Activated T-cell treated with anti-CD3 and anti-CD28 coated beads, Interleukin-2, amount 50 U/mL, for 24 hours (primary cell): ENCODE data around the gene DTX2.
"Not testable (repeated sequence)": the region's sequence is repeated elsewhere in the genome, so short reads cannot be mapped to it uniquely, and the experiment has no call there.

Experiments used
- DNase-seq: peaks from one replicate; pipeline ENCODE4 v3.0.0-alpha.2; 2020
- H3K27ac Mint-ChIP-seq: 2 replicates; pipeline ENCODE4 v1.8.0; 2020; ENCODE audit warnings: mild to moderate bottlenecking, mixed read lengths
- H3K27me3 Mint-ChIP-seq: 2 replicates; pipeline ENCODE4 v1.8.0; 2020; ENCODE audit warnings: mixed read lengths
- H3K36me3 Mint-ChIP-seq: 2 replicates; pipeline ENCODE4 v1.8.0; 2020; ENCODE audit warnings: low read depth, mixed read lengths
- H3K4me1 Mint-ChIP-seq: 2 replicates; pipeline ENCODE4 v1.8.0; 2020; ENCODE audit warnings: low read depth, mixed read lengths
- H3K4me3 Mint-ChIP-seq: 2 replicates; pipeline ENCODE4 v1.8.0; 2020; ENCODE audit warnings: mild to moderate bottlenecking, moderate library complexity, mixed read lengths
- H3K9me3 Mint-ChIP-seq: 2 replicates; pipeline ENCODE4 v1.8.0; 2020; ENCODE audit warnings: mixed read lengths

The DTX2 gene

DNA sequence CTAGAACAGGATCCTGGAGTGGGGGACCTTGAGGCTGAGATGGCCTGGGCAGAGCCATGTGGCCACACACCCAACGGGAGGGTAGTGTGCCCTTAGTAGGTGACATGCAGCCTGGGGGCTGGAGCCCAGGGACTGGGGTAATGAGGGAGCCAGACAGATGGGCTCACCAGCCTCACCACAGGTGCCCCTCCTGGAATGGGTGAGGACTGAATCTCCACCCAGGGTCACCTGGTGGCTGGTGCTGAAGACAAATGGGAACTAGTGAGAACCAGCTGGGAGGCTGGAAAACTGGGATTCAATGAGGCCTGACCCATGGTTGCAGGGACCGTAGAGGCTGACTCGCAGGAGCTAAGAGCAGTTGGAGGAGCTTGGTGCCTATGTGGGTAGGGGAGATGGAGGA lies 30.7 kb upstream of the DTX2 start:
- Mint-ChIP-seq H3K9me3 (no peaks in the 10 kb centered on the region), H3K4me3 (no peak overlapping the region), H3K27ac (no peak overlapping the region), H3K4me1 (peaks cover 4% of the 10 kb centered on the region), H3K36me3 (peaks cover 3% of the 10 kb centered on the region), H3K27me3 (no peaks in the 10 kb centered on the region)
- no peak for DNase-seq

DNA sequence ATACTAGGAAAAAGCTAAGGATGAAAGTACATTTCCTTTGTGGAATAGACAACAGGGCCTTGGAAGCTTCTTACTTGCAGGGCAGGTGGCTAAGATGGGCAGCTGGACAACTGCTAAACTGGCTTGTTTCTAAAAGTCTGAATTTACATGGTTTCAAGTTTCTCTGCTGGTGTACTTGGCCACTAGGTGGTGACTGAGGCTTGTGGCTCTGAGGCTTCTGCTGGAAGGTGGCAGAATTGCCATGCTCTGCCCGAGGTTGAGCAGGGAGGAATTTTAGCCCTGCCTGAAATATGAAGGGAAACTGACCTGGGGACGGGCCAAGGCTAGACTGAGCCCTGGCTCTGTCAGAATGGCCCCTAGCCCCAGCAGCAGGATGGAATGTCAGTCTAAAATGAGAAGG lies 23.6 kb upstream of the DTX2 start:
- peak; percentile 56 for DNase-seq
- not testable (repeated sequence) for H3K27me3 Mint-ChIP-seq, H3K4me3 Mint-ChIP-seq, H3K27ac Mint-ChIP-seq, H3K9me3 Mint-ChIP-seq, H3K36me3 Mint-ChIP-seq, H3K4me1 Mint-ChIP-seq

DNA sequence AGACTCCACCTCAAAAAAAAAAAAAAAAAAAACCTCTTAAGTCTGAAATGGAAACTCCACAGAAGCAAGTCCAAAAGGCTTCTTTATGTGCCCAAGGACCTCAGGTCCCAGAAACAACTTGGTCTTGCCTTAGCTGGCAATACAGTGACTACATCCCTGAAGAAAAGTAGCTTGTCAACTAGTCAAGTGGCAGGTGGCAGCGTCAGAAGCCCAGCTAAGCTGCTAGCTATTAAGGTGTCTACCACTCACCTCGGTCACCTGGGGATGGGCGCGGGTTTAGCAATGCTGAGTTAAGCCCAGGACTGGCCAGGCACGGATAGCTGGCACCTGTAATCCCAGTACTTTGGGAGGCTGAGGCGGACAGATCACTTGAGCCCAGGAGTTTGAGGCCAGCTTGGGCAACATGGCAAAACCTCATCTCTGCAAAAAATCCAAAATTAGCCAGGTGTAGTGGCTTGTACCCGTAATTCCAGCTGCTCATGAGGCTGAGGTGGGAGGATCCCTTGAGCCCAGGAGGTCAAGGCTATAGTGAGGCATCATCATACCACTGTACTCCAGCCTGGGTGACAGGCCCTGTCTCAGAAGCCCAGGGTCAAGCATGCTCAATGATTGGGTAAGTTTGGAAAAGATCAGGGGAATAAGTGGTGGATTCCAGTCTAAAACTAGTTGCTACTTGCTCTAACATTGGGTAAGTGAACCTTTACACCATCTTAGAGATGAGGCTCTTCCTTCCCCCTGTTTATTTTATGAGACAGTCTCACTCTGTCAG lies 22.2 kb upstream of the DTX2 start:
- not testable (repeated sequence) for H3K9me3 Mint-ChIP-seq, H3K27me3 Mint-ChIP-seq, H3K4me3 Mint-ChIP-seq, H3K27ac Mint-ChIP-seq, H3K4me1 Mint-ChIP-seq, DNase-seq, H3K36me3 Mint-ChIP-seq

DNA sequence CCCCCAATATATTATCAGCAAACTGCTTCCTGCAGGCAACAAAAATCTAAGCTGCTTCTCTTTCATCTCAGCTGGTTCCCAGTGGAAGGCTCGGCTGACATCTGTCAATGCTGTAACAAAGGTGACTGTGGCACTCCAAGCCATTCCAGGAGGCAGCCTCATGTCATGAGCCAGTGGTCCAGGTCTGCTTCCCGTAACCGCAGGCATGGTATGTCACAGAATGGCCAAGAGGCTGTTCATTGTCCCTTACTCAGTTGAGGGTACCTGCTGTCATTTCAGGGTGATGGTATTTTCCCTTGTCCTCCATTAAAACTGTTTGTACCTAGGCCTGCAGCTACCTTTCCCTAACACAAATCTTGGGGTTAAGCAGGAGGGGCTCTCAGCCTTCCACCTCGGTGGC lies 21.1 kb upstream of the DTX2 start:
- H3K4me1 Mint-ChIP-seq, H3K9me3 Mint-ChIP-seq, H3K27me3 Mint-ChIP-seq, DNase-seq, H3K27ac Mint-ChIP-seq, H3K4me3 Mint-ChIP-seq, H3K36me3 Mint-ChIP-seq: not testable (repeated sequence)

DNA sequence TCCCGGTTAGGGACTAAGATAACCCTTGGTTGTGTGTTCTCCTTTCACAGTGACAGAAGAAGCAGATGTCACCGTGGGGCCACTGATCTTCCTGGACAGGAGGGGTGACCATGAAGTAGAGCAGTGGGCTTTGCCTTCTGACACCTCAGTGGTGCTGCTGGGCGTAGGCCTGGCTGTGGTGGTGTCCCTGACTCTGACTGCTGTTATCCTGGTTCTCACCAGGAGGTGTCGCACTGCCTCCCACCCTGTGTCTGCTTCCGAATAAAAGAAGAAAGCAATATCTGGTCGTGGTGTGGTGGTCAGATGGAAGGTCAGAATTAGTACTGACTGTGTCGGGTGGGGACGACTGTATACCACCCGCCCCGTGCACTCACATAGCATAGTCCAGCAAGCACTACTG lies 19.7 kb upstream of the DTX2 start:
- not testable (repeated sequence) for H3K4me3 Mint-ChIP-seq, H3K36me3 Mint-ChIP-seq, H3K9me3 Mint-ChIP-seq, H3K27ac Mint-ChIP-seq, H3K27me3 Mint-ChIP-seq, DNase-seq
- peaks cover 12% of the 10 kb centered on the region for H3K4me1 Mint-ChIP-seq

DNA sequence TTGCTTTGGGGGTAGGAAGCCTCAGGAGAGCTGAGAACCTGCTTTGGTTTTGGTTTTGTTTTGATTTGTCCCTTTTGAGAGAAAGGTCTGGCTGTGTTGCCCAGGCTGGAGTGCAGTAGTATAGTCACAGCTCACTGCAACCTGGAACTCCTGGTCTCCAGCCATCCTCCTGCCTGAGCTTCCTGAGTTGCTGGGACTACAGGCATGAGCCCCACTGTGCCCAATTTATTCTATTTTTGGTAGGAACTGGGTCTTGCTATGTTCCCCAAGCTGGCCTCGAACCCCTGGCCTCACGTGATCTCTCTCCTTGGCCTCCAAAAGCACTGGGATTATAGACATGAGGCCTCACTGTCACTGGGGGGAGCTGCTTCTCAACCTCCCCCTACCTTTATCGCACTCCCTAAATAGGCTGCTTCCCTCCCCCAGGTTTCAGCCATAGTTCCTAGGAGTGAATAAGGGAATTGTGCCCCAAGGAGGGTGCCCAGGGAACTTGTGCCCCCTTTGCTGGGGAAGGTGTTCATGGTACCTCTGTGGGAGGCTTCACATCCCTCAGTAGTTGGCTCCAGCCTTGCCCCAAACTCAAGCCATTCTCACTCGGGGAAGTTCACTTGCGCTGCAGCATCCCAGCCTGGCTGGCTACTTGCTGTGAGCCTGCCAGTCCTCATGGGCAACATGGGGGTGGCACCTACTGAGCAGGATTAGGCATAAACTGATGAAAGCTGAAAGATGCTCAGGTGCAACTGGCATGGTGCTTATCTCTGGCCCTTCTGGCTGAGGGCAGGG lies 18.7 kb upstream of the DTX2 start:
- H3K4me3 Mint-ChIP-seq, H3K27me3 Mint-ChIP-seq, DNase-seq, H3K36me3 Mint-ChIP-seq, H3K9me3 Mint-ChIP-seq, H3K27ac Mint-ChIP-seq: not testable (repeated sequence)
- peaks cover 12% of the 10 kb centered on the region for H3K4me1 Mint-ChIP-seq

DNA sequence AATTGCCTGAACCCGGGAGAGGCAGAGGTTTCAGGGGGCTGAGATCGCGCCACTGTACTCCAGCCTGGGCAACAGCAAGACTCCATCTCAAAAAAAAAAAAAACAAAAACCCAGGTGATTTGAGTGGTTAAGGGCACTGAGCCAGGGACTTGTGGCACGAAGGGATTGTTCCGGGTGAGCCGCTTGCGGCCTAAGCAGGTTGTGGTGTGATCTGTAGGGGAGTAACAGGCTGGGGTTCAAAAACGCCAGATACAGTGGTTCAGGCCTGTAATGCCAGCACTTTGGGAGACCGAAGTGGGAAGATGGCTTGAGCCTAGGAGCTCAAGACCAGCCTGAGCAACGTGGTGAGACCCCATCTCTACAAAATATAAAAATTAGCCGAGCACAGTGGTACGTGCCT lies 17.7 kb upstream of the DTX2 start:
- not testable (repeated sequence) for H3K9me3 Mint-ChIP-seq, H3K36me3 Mint-ChIP-seq, H3K4me3 Mint-ChIP-seq, H3K27me3 Mint-ChIP-seq
- Mint-ChIP-seq H3K27ac (peak overlapping the region; percentile 83), H3K4me1 (peaks cover 12% of the 10 kb centered on the region)
- peak; percentile 40 for DNase-seq

DNA sequence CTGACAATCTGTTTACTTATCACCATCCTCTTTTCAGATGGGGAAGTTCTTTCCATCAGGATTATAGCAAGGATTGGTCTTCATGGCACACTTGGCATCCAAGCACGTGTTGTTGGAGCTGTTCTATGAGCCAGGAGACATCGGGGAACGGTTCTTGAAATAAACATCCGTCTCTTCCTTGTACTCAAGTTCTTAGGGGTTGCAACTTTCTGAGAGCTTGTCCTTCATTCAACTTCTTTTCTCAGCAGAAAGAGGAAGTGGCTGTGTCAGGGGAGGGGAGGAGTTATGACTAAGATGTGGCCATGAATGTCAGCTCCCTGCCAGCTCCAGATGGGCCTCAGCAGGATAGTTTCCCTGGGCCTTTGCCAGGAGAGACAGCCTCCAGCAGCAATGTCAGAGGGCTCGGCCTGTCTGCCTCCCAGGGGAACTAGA lies 15.9 kb upstream of the DTX2 start:
- Mint-ChIP-seq H3K4me1 (peaks cover 12% of the 10 kb centered on the region), H3K27ac (peak overlapping the region; percentile 81)
- H3K27me3 Mint-ChIP-seq, H3K4me3 Mint-ChIP-seq, H3K9me3 Mint-ChIP-seq, H3K36me3 Mint-ChIP-seq, DNase-seq: not testable (repeated sequence)

DNA sequence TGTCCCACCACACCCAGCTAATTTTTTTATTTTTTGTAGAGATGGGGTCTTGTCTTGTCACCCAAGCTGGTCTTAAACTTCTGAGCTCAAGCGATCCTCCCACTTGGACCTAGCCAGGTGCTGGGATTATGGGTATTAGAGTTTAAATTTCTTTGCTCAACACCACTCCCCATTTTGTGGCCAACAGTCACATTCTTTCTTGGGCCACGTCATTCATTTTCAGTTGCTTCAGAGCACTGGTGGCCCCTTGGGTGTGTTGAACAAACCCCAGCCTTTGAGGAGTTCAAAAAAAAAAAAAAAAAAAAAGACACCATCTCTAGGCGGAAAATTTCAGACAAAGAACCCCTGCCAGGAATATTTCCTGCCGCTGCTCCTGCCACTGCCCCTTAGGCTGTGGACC lies 4.5 kb upstream of the DTX2 start:
- not testable (repeated sequence) for H3K27ac Mint-ChIP-seq, H3K4me1 Mint-ChIP-seq, H3K27me3 Mint-ChIP-seq, H3K9me3 Mint-ChIP-seq, H3K4me3 Mint-ChIP-seq, DNase-seq, H3K36me3 Mint-ChIP-seq

DNA sequence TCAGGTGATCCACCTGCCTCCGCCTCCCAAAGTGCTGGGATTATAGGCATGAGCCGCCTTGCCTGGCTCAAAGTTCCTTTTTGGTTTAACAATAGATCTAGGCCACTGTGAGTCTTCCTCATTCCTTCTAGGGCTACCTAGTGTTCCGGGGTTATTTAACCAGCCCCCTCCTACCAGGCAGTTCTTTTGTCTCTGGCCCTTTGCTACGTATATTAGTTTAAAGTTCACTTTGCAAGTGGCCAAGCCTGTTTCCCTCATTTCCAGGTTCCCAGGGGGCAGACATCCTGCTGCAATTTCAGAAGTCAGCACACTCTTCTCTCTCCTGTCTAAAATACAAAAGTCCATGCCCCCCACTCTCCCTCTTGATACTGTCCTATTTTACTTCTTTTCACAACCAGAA lies 3.0 kb upstream of the DTX2 start:
- not testable (repeated sequence) for H3K27ac Mint-ChIP-seq, DNase-seq, H3K36me3 Mint-ChIP-seq, H3K9me3 Mint-ChIP-seq, H3K4me3 Mint-ChIP-seq, H3K4me1 Mint-ChIP-seq, H3K27me3 Mint-ChIP-seq

DNA sequence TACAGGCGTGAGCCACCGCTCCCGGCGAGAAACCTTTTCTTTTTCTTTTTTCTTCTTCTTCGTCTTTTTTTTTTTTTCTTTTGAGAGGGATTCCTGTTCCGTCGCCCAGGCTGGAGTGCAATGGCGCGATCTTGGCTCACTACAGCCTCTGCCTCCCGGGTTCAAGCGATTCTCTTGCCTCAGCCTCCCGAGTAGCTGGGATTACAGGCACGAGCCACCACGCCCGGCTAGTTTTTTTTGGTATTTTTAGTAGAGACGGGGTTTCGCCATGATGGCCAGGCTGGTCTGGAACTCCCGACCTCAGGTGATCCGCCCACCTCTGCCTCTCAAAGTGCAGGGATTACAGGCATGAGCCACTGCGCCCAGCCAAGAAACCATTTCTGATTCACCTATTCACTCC lies 742 bp upstream of the DTX2 start:
- H3K4me1 Mint-ChIP-seq, result not testable (repeated sequence)

DNA sequence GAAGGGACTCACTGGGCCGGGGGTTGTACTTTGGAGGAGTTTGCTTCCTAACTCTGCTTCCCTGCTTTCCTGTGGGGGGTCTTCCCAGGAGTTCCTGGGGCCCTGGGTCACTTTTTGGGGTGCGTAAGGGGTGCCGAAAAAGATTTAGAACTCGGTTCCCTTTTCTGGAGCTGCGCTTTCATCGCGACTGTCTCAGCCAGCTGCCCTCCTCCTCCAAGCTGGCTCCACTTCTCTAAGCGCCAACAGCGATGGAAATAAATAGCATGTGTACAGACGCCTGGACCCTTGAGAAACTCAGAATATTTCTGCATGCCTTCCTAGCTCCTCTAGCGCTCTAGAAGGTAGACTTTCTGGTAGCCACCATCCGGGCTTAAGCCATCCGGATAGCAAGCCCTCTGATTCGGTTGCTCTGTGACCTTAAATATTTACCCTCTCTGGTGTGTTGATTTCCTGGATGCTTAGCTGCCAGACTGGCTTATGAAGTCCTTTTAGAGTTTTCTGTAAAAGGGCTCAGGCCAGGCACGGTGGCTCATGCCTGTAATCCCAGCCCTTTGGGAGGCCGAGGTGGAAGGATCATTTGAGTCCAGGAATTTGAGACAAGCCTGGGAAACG lies 868 bp downstream of the DTX2 start:
- H3K27me3 Mint-ChIP-seq, DNase-seq, H3K4me3 Mint-ChIP-seq, H3K36me3 Mint-ChIP-seq, H3K27ac Mint-ChIP-seq, H3K4me1 Mint-ChIP-seq, H3K9me3 Mint-ChIP-seq: not testable (repeated sequence)

More for the DNA sequence above, 742 bp upstream of the DTX2 start:
- not testable (repeated sequence) for H3K4me3 Mint-ChIP-seq, H3K27ac Mint-ChIP-seq, DNase-seq, H3K27me3 Mint-ChIP-seq, H3K36me3 Mint-ChIP-seq, H3K9me3 Mint-ChIP-seq

DNA sequence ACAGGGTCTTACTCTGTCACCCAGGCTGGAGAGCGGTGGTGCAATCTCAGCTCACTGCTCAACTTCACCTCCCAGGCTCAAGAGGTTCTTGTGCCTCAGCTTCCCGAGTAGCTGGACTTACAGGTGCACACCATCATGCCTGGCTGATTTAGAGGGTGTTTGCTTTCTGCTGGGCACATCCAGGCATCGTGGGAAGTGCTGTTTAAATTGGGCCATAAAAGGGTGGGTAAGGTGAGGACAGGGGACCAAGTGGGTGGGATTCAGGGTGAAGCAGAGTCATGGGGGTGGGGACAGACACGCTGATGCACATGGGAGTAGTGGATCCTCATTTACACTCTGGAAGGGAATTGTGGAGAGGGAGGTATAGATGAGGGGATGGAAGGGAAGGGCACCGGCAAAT lies 3.5 kb downstream of the DTX2 start:
- not testable (repeated sequence) for H3K4me1 Mint-ChIP-seq, H3K9me3 Mint-ChIP-seq, DNase-seq, H3K36me3 Mint-ChIP-seq, H3K4me3 Mint-ChIP-seq, H3K27ac Mint-ChIP-seq, H3K27me3 Mint-ChIP-seq

DNA sequence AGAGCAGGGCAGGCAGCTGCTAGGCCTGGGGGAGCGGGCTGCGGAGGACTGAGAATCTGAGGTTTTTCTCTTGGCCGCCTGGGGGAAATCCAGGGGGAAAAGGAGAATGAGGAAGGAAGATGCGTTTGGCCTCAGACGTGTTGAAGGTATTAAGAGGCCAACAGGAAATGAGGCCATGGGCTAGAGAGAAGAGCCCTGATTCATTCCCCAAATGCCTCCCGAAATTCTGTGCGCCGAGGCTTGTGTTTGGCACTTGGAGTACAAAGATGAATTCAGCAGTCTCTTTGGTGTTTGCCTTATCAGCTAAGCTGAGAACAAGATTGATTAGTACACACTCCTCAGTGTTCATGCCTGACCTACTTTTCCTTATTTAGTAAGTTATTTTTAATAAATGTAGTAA lies 4.4 kb downstream of the DTX2 start:
- not testable (repeated sequence) for H3K4me3 Mint-ChIP-seq, H3K27me3 Mint-ChIP-seq, DNase-seq, H3K9me3 Mint-ChIP-seq, H3K36me3 Mint-ChIP-seq, H3K4me1 Mint-ChIP-seq, H3K27ac Mint-ChIP-seq

DNA sequence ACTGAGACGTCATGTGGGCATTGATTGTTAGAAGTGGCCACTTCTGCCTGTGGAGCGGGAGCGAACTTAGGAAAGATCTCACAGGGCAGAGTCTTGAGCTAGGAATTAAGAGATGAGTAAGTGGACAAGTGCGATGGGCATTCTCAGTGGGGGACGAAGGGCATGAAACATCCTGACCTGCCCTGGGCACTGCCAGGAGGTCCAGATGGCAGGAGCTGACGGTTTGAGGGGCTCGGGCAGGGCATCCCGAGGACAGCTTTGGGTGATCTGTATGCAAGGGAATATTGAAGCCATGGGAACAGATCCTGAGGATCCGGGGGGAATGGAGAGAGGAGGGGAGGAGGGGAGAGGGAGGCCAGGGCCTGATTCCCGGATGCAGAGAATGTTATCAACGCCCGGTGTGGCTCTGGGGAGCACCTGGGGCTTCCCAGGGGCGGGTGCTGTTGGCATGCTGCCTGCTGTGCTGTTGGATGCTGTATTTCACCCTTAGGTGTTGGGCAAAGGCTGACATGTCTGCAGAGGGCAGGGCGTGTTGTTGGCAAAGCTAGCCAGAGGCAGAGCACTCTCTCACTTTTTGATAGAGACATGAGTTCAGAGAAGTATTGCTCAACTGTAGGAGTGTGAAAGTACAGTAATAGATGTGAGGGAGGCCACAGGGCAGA lies 6.4 kb downstream of the DTX2 start:
- not testable (repeated sequence) for H3K4me1 Mint-ChIP-seq, H3K9me3 Mint-ChIP-seq, H3K27me3 Mint-ChIP-seq, H3K36me3 Mint-ChIP-seq, DNase-seq, H3K4me3 Mint-ChIP-seq, H3K27ac Mint-ChIP-seq
